ENCODE results near the gene RIN1.

DNA sequence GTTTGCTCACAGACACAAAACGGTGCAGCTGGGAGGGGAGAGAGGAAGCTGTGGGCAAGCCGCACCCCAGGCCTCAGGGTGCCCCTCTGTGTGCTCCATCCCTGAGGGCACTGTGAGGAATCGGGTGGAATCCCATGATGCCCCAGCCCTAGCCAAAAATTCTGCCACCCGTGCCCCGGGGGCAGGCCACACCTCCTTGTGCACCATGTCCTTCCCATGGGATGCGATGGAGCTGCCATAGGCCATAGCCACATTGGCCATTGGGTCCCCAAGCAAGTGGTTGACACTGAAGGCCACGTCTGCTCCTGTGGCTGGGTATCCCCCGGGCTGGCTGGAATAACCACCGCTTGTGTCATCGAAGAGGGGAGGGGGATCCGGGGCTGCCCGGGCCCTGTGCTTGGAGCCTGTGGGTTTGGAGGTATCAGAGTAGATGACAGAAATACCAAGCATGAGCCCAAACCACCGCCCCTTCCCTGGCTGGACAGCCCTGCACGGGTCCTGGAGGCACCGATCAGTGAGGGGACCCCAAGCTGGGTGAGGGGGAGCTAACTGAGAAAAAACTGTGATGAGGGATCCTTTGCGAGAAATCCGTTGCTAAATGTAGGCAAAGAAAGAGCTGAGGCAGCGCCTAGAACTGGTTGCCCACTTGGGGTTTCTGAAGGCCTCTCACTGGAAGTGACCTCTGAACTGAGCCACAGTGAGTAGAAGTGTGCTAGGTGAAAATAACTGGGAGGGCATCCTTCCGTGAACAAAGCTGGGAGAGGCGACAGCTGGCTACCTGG is 48.2 kb downstream of the RIN1 start:
- TF ChIP-seq ZFP30 (CRISPR knock-in tag; IDR thresholded peaks at IDR 0.05): no peak
- no peak for TF ChIP-seq ZNF70 (CRISPR knock-in tag; IDR thresholded peaks at IDR 0.05)
- no peak for TF ChIP-seq OSR1 (CRISPR knock-in tag; IDR thresholded peaks at IDR 0.05)
- TF ChIP-seq ZC3H10 (CRISPR knock-in tag; IDR thresholded peaks at IDR 0.05): no peak
- no peak for TF ChIP-seq RARB (CRISPR knock-in tag; IDR thresholded peaks at IDR 0.05)
- TF ChIP-seq PPARA (CRISPR knock-in tag; IDR thresholded peaks at IDR 0.05; ENCODE audit: borderline replicate concordance): no peak
- no peak for TF ChIP-seq GLIS3 (CRISPR knock-in tag; IDR thresholded peaks at IDR 0.05)

Measured in SK-N-SH treated with all-trans-retinoic acid at 6 μM for 48 hours (cell line).